Fibroblast of pulmonary artery (primary cell): ENCODE measurements around the gene SMIM41.

Experiments
- DNase-seq: peaks from one replicate; pipeline ENCODE4 v3.0.0-alpha.2; 2010; ENCODE audit warnings: low read depth
- H3K4me3 ChIP-seq: replicated peaks from 2 replicates; pipeline ENCODE4 v1.5.1; 2011; ENCODE audit warnings: low read depth, mild to moderate bottlenecking, control low read depth, low read length, moderate library complexity
- TF ChIP-seq, protein P1 (sequence below): IDR thresholded peaks from 2 replicates; pipeline ENCODE4 v1.5.1; 2011; ENCODE audit warnings: mild to moderate bottlenecking, control low read depth, low read length, inconsistent platforms; ENCODE audit errors: missing control alignments

Gene SMIM41

DNA sequence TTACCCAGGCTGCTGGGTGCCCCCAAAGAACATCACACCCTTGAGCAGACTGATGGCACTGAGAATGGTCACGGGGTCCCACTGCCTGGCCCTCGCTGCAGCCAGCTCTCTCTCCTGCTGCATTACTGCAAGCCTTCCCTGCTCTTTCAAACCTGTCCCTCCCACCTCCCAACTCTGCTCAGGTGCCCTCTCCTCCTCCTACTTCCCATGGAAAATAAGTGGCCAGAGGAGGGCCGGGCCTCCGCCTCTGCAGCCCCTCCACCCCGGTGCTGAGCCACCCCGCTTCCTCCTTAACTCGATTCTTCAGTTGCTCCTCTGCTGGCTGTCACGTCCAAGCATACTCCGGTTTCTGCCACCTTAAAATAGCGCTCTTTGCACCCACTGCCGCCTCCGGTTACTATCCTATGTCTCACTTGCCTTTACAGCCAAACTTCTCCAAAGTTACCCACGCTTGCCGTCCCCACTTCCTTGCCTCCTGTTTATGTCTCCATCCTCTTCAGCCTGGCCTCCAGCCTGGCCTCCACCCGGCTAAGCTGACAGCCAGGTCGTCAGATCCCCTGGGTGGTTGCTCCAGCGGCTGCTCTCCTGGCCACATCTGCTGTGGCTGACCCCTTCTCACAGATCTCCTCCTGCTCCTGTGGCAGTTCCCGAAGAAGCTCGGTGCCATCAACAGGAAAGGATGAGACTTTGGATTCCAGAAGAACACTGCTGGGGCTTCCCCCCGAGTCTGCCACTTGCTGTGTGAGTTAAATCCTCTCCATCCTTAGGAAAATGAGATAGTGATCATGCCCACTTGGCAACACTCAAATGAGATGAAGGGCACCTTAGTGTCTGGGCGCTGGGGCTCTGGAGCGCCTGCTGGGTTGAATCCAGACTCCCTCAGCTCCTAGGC is 7.7 kb downstream of the SMIM41 start:
- no peak for DNase-seq
- TF ChIP-seq, protein P1, sequence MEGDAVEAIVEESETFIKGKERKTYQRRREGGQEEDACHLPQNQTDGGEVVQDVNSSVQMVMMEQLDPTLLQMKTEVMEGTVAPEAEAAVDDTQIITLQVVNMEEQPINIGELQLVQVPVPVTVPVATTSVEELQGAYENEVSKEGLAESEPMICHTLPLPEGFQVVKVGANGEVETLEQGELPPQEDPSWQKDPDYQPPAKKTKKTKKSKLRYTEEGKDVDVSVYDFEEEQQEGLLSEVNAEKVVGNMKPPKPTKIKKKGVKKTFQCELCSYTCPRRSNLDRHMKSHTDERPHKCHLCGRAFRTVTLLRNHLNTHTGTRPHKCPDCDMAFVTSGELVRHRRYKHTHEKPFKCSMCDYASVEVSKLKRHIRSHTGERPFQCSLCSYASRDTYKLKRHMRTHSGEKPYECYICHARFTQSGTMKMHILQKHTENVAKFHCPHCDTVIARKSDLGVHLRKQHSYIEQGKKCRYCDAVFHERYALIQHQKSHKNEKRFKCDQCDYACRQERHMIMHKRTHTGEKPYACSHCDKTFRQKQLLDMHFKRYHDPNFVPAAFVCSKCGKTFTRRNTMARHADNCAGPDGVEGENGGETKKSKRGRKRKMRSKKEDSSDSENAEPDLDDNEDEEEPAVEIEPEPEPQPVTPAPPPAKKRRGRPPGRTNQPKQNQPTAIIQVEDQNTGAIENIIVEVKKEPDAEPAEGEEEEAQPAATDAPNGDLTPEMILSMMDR = no peak
- H3K4me3 ChIP-seq = no peak overlapping the region

DNA sequence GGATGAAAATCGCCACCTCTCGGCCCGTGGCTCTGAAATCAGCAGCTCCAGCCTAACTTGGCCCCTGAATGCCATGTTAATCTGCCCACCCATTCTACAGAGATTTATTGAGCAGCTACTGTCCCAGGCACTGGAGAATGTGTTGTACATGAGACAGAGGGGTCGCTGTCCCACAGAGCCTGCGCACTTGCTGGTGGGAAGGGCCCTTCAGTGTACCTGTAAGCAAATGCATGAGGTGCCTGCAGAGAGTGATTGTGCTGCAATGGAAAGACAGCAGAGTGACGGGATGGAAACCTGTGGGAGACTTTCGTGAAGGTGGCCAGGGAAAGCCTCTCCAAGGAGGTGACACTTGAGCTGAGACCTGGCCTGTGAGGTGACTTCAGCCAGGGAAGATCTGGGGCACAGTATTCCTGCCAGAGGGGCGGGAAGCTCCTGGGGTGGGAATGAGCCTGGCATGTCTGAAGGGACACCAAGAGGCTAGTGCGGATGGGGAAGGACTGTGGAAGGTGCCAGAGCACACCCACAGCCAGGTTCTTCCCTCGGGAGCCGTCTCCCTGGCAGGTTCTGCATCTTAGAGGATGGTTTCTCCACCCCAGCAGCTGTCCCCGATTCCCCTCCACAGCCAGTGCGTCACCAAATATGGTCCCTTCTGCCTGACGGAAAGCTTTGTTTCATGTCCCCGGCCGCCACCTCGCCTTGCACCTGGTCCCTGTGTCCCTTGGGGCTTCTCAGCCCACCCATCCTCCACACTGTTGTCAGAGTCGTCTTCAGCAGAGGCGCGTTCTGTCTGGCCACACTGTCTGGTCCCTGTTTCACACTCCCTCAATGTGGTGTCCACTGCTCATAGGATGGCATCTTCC is 8.7 kb downstream of the SMIM41 start:
- no peak overlapping the region for H3K4me3 ChIP-seq
- TF ChIP-seq, protein P1 = no peak
- DNase-seq = no peak

DNA sequence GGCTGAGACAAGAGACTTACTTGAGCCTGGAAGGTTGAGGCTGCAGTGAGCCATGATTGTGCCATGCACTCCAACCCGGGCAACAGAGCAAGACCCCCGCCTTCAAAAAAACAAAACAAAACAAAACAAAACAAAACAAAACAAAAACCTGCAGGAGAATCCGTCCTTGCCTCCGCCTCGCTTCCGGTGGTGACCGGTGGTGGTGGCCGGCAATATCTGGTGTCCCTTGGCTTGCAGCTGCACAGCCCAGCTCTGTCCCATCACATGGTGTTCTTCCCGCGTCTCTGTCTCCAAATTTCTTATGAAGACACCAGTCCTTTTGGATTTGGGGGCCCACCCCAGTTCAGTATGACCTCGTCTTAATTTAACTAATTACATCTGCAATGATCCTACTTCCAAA is 10.0 kb downstream of the SMIM41 start:
- no peak for DNase-seq
- TF ChIP-seq, protein P1 = no peak
- H3K4me3 ChIP-seq = no peak overlapping the region

DNA sequence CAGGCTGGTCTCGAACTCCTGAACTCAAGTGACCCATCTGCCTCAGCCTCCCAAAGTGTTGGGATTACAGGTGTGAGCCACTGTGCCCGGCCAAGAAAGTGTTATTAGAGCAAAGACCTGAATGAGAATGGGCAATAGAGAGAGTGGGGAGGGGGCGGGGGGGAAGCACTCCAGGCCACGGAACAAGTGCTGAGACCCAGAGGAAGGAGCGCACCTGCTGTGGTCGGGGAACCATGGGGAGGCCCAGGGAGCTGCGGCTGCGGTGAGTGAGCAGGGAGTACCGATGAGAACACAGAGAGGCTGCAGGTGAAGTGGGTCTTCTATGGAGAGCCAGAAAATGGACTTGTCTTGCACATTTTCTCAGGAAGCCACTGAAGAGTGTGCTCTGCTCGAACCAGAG is 10.8 kb downstream of the SMIM41 start:
- no peak for DNase-seq
- H3K4me3 ChIP-seq = no peak overlapping the region
- TF ChIP-seq, protein P1 = no peak

DNA sequence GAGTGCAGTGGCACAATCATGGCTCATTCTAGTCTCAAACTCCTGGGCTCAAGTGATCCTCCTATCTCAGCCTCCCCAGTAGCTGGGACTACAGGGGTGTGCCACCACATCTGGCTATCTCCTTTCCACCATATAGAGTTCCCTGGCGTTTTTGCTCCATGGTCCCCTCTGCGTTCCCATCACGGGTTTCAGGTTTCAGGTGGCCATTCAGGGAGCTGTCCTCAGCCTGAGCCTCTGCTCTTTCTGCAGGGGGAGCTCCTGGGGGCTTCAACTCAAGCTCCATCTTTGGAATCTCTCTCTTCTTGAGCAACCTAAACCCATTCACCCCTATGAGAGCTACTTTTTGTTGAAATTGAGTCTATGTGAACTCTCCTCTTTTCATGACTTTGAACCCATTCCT is 11.6 kb downstream of the SMIM41 start:
- TF ChIP-seq, protein P1 = no peak
- H3K4me3 ChIP-seq = no peak overlapping the region
- DNase-seq = no peak

DNA sequence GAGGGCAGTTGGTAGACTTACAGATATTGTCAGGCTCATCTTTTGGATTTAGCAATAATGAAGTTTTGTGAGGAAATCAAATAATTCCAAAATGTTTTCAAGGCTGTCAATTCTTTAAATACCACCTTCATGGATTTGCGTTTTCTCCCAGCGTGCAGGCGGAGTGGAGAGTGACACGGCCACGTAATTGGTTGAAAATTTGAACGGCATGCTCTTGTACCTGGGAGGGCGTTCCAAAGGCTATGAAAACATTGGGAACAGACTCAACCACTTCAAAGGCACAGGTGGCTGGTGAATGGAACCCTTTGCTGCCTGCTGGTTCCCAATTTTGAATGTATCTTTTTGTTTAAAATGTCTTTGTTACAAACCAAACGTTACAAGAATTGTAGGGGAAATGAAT is 12.4 kb downstream of the SMIM41 start:
- TF ChIP-seq, protein P1 = no peak
- no peak for DNase-seq
- H3K4me3 ChIP-seq = no peak overlapping the region
